C4-2B (cell line): ENCODE measurements around the gene PGM5.

Experiments
- H3K27ac ChIP-seq: fragments of 450-650 bp; 2 replicates; pipeline ENCODE4 v1.5.1; 2017
- CTCF ChIP-seq: fragments of 450-650 bp; conservative IDR thresholded peaks from 2 replicates; pipeline ENCODE4 v1.5.1; 2017; ENCODE audit warnings: mild to moderate bottlenecking
- ZFX ChIP-seq: fragments of 450-650 bp; IDR thresholded peaks from 2 replicates; pipeline ENCODE4 v1.6.1; 2017

The PGM5 gene

DNA sequence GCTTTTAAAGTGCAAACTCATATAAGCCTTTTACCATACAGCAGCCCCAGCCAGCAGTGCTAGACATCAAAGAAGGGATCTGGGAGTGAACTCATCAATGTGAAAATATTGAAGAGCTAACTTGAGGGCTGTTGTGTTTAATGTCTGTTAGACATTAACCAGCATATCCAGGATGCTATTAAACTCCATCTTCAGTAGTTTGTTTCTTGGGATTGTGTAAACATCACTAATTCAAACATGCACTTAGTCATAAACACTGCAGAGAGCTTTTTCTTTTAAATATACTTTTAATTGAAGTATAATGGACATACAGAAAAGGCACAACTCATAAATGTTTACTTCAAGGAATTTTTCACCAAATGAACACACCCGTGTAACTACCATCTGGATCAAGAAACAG is 102.5 kb downstream of the PGM5 start:
- TF ChIP-seq ZFX (no peak), CTCF (no peak)
- no peak overlapping the region for H3K27ac ChIP-seq

- TF ChIP-seq CTCF: no peak
- TF ChIP-seq ZFX: no peak
- H3K27ac ChIP-seq: no peak overlapping the region
Observed at GRCh38 chr9:68462105-68462775, 105.8 kb downstream of the PGM5 start.

- H3K27ac ChIP-seq: no peak overlapping the region
- TF ChIP-seq CTCF: no peak
- TF ChIP-seq ZFX: no peak
Observed at GRCh38 chr9:68470067-68470466, 113.7 kb downstream of the PGM5 start.

DNA sequence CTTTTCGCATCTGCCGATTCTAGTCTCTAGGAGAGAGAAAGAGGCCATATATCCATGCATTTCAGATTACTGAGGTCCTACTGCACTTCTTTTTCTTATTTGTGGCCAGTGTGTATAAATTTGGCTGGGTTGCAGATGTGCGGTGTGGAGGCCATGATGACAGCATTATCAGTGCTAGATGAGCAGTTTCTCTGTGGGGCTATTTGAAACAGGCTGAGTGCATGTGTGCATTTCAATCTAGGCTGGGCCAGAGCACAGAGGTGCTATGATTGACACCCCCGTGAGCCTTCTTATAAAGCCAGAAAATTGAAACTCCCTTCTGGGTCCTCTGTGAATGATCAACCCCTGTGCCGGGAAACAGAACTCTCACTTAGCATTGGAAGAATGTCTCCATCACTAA is 114.2 kb downstream of the PGM5 start:
- TF ChIP-seq ZFX: no peak
- no peak for TF ChIP-seq CTCF
- no peak overlapping the region for H3K27ac ChIP-seq

DNA sequence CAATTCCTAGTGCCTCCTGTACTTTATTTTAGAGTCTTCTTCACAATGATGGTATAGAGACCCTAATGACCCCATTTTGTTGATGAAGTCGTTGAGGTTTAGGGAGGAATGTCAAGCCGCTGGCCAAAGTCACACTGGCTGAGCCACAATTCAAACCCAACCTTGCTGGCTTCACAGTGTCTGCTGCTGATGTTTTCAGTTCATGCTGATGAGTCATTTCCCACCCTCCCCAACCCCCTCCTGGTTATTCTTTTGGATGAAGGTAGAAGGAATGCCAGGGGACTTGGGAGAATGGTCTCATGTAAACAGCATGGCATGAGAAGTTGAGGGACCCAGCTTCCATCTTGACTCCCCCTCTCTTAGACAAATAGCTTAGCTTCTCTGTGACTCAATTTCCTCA is 115.7 kb downstream of the PGM5 start:
- TF ChIP-seq CTCF (no peak), ZFX (no peak)
- H3K27ac ChIP-seq: no peak overlapping the region

DNA sequence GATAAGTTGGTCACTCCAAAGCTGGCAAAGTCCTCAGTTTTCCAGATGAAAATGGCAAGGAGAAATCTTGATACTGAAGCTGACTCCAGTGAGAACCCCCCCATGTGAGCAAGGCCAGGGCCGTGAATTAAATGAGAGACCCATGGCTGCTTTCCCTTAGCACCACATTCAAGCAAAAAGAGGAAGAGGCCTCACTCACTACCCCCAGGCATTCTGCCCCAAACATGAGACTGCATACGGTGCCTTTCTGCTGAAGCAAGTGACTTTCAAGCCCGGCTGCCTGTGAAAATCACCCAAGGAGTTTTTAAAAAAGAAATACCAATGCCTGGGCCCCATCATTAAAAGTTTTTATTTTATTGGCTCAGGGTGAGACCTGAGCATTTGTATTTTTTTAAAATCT is 117.4 kb downstream of the PGM5 start:
- no peak for TF ChIP-seq CTCF
- no peak for TF ChIP-seq ZFX

DNA sequence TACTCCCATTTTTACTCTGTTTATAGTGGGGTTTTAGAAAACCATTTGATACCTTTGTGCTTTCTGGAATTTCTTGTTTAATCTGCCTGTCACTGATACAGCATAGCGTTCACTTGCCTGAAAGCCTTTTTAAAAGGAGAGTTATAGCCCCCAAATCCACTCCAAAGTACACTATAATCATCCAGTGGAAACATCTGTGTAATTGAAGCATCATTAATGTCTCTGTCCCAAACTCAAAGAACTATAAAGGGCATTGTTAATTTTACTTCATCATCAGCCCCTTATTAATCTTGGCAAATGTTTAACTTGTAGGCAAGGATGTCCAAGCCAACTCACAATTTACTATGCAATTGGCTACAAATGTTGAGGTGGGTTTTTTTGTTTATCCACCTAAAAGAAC is 120.0 kb downstream of the PGM5 start:
- no peak overlapping the region for H3K27ac ChIP-seq
- no peak for TF ChIP-seq ZFX
- TF ChIP-seq CTCF: no peak

More for the DNA sequence above, 117.4 kb downstream of the PGM5 start:
- no peak overlapping the region for H3K27ac ChIP-seq
